Upper lobe of right lung (tissue), 1 donor: Measurements from ENCODE around the gene GPR108. TPM values are rescaled to one million over a fixed set of nuclear protein-coding genes. Genes with fewer than 3 reads are reported as not detected.

ENCODE experiments used
- ATAC-seq: fragments of 200-7000 bp; cut with Tn5 transposase; one replicate; pipeline ENCODE4 v1.9.1; 2020; ENCODE audit warnings: mild to moderate bottlenecking, moderate library complexity
- DNase-seq: peaks from one replicate; pipeline ENCODE4 v3.0.0-alpha.2; 2020
- H3K27ac ChIP-seq: fragments of 200-600 bp; one replicate; pipeline ENCODE4 v1.8.0; 2022
- H3K27me3 ChIP-seq: fragments of 200-600 bp; one replicate; pipeline ENCODE4 v1.8.0; 2022; ENCODE audit warnings: mild to moderate bottlenecking
- H3K36me3 ChIP-seq: fragments of 200-600 bp; one replicate; pipeline ENCODE4 v1.8.0; 2022
- H3K4me1 ChIP-seq: fragments of 200-600 bp; one replicate; pipeline ENCODE4 v1.8.0; 2022
- H3K4me3 ChIP-seq: fragments of 200-600 bp; one replicate; pipeline ENCODE4 v1.8.0; 2022; ENCODE audit warnings: mild to moderate bottlenecking
- H3K9me3 ChIP-seq: fragments of 200-600 bp; one replicate; pipeline ENCODE4 v1.8.0; 2022
- intact Hi-C: fragments of 100-400 bp; cut with DNase I; formaldehyde crosslinking; loops from one replicate; pipeline ENCODE4 v1.11.0; 2022
- total RNA-seq: library from RNA; stranded (reverse); fragmentation: NEBNext Ultra II Directional; extraction: Animal tissue kit (Norgen Biotek cat#: 25700); gene quantifications from one replicate; pipeline ENCODE4 v1.2.1, GENCODE V29; 2021
- TF ChIP-seq, protein P1 (sequence below): fragments of 200-600 bp; IDR thresholded peaks from one replicate; pipeline ENCODE4 v1.8.0; 2022; ENCODE audit warnings: antibody characterized with exemption
- donor health status: DM: no; HTN: yes; CAD: no; lungs with severe emphysema.

The GPR108 gene
- total RNA-seq, 1 donor from 2014 or later: 81.2 TPM

DNA sequence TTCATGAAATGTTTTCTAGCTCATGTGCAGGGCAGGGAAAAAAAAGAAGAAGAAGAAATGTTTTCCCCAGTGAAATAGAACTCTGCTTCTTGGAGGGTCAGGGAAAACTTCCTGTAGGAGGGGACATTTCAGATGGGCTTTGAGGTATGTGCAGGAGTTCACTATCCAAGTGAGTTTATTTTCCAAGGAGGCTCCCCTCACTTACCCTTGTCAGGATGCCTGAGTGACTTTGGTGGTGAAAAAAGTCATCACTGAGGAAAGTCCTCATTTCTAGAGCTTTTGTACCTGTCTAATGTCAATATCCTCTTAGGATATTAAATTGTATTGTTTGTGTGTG lies 16.3 kb downstream of the GPR108 start:
- Histone ChIP-seq H3K4me1 (peaks cover 32% of the 10 kb centered on the region), H3K4me3 (no peak overlapping the region), H3K36me3 (peaks cover 4% of the 10 kb centered on the region), H3K27me3 (no peaks in the 10 kb centered on the region), H3K9me3 (no peaks in the 10 kb centered on the region), H3K27ac (peak overlapping the region; percentile 58)
- TF ChIP-seq, protein P1, sequence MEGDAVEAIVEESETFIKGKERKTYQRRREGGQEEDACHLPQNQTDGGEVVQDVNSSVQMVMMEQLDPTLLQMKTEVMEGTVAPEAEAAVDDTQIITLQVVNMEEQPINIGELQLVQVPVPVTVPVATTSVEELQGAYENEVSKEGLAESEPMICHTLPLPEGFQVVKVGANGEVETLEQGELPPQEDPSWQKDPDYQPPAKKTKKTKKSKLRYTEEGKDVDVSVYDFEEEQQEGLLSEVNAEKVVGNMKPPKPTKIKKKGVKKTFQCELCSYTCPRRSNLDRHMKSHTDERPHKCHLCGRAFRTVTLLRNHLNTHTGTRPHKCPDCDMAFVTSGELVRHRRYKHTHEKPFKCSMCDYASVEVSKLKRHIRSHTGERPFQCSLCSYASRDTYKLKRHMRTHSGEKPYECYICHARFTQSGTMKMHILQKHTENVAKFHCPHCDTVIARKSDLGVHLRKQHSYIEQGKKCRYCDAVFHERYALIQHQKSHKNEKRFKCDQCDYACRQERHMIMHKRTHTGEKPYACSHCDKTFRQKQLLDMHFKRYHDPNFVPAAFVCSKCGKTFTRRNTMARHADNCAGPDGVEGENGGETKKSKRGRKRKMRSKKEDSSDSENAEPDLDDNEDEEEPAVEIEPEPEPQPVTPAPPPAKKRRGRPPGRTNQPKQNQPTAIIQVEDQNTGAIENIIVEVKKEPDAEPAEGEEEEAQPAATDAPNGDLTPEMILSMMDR: no peak
- ATAC-seq (no peak), DNase-seq (no peak)
- intact Hi-C loops: no loop called here

DNA sequence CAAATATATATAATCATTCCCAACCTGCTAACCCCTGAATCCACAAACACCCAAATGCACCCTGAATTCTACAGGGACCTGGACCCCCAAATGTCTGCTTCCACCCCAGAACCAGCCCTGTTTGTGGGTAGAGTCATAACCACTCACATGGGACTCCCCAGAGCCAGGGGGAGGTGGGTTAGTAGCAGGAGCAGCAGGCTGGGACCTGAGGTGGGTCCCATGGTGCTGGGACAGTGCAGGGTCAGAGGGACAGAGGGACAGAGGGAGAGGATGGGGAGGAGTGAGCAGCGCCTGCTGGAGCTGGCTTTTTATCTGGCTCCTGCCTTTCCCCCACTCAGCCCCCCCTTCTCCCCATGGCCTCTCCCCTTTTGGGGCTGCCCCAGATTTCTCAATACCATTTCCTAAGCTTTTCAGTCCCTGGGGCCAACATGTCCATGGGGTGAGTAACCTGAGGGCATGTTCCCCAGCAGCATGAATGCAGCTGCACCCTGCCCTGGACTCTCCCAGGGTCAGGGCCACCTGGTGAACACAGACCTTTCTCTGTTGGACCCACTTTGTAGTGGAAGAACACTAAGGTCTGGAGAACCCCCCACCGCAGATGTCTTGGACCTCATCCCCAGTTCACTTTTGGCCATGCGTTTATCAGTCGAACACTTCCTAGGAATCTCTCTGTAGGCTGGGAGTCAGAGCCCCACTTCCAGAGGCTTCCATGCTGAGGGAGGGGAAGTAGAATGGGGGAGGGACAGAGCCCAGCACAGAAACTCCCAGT lies 16.8 kb downstream of the GPR108 start, which contains the start of gene C3:
Gene C3 (minus strand): TSS at position 282 of the 769 bp plus-strand sequence. CDS start 61 bp downstream, at position 221.
- no peaks in the 10 kb centered on the region for H3K9me3 ChIP-seq
- ATAC-seq (peak; percentile 77), DNase-seq (peak; percentile 83)
- no peaks in the 10 kb centered on the region for H3K27me3 ChIP-seq
- peaks cover 32% of the 10 kb centered on the region for H3K4me1 ChIP-seq
- peaks cover 4% of the 10 kb centered on the region for H3K36me3 ChIP-seq
- peak within 1 kb of the TSS; percentile 49 for H3K4me3 ChIP-seq
- intact Hi-C loops: no loop called here
- peak within 1 kb of the TSS; percentile 65 for H3K27ac ChIP-seq
- TF ChIP-seq, protein P1: no peak

DNA sequence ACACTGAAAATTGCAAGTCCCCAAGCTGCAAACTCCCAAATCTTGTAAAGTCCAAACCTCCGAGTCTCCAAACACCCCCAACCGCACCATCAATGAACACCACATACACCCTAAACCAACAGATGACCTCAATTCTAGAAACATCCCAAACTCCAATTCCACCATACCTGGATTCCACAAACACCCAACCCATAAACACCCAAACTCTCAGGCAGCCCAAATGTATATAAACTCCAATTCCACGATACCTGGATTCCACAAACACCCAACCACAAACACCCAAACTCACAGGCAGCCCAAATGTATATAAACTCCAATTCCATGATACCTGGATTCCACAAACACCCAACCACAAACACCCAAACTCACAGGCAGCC lies 17.4 kb downstream of the GPR108 start:
- Histone ChIP-seq H3K4me3 (peak overlapping the region; percentile 49), H3K27ac (peak overlapping the region; percentile 58), H3K4me1 (peaks cover 32% of the 10 kb centered on the region), H3K27me3 (no peaks in the 10 kb centered on the region), H3K9me3 (no peaks in the 10 kb centered on the region), H3K36me3 (peaks cover 7% of the 10 kb centered on the region)
- TF ChIP-seq, protein P1: no peak
- DNase-seq (no peak), ATAC-seq (no peak)
- intact Hi-C loops: no loop called here

DNA sequence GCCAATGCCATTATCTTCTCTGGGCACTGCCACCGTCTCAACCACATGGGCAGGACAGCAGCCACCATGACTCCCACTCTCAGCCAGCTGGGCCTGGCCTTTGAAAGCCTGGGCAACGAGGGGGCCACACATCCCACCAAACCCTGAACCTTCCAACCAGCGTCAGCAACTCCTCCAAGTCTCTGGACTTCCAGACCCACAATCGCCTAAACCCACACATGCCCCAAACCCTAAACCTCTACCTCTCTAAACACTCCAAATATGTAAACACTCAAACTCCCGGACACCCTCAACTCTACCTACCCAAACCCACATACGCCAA lies 17.9 kb downstream of the GPR108 start:
- TF ChIP-seq, protein P1: no peak
- intact Hi-C loops: no loop called here
- no peak for ATAC-seq
- Histone ChIP-seq H3K9me3 (no peaks in the 10 kb centered on the region), H3K27ac (no peak overlapping the region), H3K4me3 (peak overlapping the region; percentile 49), H3K36me3 (peaks cover 8% of the 10 kb centered on the region), H3K4me1 (peaks cover 32% of the 10 kb centered on the region), H3K27me3 (no peaks in the 10 kb centered on the region)
- DNase-seq: no peak

DNA sequence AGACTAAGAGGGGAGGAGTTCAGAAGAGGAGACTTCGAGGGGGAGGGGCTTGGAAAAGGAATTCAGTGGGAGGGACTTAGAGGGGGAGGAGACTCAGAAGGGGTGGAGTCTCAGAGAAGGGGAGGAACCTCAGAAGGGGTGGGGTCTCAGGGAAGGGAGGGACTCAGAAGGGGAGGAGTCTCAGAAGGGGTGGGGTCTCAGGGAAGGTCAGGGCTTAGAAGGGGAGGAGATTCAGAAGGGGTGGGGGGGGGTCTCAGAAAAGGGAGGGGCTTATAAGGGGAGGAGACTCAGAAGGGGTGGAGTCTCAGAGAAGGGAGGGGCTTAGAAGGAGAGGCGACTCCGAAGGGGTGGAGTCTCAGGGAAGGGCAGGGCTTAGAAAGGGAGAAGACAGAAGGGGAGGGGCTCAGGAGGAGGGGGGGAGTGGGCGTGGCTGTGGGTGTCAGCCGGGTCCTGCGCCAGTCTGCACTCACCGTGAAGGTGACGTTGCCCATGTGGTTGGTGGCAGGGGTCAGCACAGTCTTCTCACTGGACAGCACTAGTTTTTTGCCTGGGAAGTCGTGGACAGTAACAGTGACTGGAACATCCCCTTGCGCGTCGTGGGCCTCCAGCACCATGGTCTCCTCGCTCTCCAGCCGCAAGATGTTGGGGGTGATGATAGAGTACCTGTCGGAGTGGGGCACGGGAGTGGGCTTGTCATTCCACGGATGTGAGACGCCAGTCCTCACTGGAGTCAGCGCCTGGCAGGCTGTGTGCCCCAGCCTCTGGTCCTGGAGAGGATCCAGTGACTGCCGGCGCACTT lies 18.4 kb downstream of the GPR108 start:
- peaks cover 8% of the 10 kb centered on the region for H3K36me3 ChIP-seq
- H3K4me3 ChIP-seq: peak overlapping the region; percentile 49
- ATAC-seq: peak; percentile 77
- intact Hi-C loops: no loop called here
- peaks cover 32% of the 10 kb centered on the region for H3K4me1 ChIP-seq
- H3K27ac ChIP-seq: no peak overlapping the region
- no peaks in the 10 kb centered on the region for H3K9me3 ChIP-seq
- no peaks in the 10 kb centered on the region for H3K27me3 ChIP-seq
- TF ChIP-seq, protein P1: no peak
- peak; percentile 88 for DNase-seq
